ENCODE data around the gene UBE2S.
"Not testable (repeated sequence)": the region's sequence is repeated elsewhere in the genome, so short reads cannot be mapped to it uniquely, and the experiment has no call there.

UBE2S gene

GRCh38 chr19:55406091-55406825, 1.3 kb downstream of the UBE2S start:
- no peak for DNase-seq (ENCODE audit: low spot score)

DNA sequence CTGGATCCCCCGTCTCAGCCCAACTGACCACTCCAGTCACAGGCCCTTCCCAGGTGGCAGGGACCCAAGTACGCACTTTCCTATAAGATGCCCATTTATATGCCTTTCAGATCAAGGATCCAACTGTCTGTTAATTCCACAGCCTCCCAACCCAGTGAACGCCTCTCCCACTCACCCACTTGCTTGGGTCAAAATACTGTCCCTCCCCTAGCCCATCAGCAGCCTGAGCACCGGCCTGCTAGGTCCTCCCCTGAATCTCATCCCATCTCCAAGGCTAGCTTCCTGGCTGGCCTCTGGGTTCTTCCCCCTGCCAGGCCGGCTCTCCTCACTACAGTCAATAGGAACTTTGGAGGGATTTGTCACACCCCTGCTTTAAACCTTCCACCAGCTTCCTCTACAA, 1.9 kb downstream of the UBE2S start:
- no peak for DNase-seq (ENCODE audit: low spot score)

- no peak for DNase-seq (ENCODE audit: low spot score)
These were observed 5.1 kb downstream of the UBE2S start for GRCh38 chr19:55402509-55402908.

- DNase-seq (ENCODE audit: low spot score), result not testable (repeated sequence)
These were observed 6.2 kb downstream of the UBE2S start for GRCh38 chr19:55401390-55401789.

DNA sequence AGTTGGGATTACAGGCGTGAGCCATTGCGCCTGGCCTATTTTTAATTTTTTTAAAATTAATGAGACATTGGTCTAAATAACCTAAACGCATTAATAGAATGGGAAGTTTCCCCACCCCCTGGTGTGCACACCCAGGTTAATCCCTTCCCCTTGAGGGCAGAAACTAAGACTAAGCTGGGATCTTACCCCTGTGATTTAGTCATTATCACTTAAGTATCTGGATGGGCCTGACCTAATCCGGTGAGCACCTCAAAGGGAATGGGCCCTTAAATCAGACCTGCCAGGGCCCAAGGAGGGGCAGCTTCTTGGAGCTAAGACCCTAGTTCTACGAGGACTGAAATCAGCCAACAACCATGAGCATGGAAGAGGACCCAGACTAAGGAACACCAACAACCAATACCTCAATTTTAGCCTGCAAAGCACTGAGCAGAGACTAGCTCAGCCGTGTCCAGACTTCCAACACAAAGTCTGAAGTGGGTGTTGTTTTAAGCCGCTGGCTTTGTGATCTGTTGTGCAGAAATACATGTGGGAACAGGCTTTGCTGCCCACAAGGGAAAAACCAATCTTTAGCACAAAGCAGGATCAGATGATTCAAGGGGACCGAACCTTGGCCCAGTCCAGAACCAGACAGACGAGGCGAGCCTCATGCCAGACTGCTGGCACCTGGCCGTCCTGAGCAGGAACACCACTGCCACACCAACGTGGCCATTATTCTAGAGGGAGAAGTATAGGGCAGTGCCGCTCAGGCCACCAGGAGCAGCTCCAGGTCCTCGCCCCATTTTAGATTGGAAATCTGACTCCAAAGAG, 7.1 kb downstream of the UBE2S start:
- no peak for DNase-seq (ENCODE audit: low spot score)

GRCh38 chr19:55398200-55398925, 9.2 kb downstream of the UBE2S start:
- no peak for DNase-seq (ENCODE audit: low spot score)

GRCh38 chr19:55392820-55393761, 14.5 kb downstream of the UBE2S start:
- DNase-seq (ENCODE audit: low spot score), result no peak

DNA sequence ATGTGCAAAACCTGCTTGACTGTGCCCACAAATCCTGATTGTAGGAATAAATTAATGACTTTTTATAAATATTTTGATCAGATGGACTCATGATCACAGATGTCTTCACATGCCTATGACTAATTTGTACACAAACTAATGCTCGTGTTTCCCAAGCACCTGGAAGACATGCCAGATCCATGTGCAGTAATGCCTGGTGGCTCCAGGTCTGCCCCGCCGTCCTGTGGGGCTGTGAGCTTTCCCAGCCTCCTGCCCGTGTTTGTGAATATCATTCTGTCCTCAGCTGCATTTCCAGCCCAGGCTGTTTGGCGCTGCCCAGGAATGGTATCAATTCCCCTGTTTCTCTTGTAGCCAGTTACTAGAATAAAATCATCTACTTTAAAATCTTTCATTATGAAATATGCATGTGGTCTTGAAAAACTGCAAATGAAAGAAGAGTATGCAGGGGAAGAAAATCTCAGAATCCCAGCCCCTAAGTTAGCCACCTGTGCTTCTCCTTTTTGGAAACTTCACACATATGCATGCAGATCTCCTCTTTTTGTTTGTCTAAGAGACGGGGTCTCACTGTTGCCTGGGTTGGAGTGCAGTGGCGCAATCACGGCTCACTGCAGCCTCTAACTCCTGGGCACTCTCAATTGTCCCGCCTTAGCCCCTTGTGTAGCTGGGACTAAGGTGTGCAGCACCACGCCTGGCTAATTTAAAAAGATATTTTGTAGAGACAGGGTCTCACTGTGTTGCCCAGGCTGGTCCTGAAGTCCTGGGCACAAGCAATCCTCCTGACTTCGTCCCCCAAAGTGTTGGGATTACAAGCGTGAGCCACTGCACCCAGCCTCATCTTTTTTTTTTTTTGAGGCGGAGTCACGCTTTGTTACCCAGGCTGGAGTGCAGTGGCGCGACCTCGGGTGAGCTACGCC, 15.6 kb downstream of the UBE2S start:
- DNase-seq (ENCODE audit: low spot score), result no peak

GRCh38 chr19:55391191-55391670, 16.4 kb downstream of the UBE2S start:
- peak; percentile 43 for DNase-seq (ENCODE audit: low spot score)

- no peak for DNase-seq (ENCODE audit: low spot score)
These were observed 17.1 kb downstream of the UBE2S start for GRCh38 chr19:55390461-55390880.

DNA sequence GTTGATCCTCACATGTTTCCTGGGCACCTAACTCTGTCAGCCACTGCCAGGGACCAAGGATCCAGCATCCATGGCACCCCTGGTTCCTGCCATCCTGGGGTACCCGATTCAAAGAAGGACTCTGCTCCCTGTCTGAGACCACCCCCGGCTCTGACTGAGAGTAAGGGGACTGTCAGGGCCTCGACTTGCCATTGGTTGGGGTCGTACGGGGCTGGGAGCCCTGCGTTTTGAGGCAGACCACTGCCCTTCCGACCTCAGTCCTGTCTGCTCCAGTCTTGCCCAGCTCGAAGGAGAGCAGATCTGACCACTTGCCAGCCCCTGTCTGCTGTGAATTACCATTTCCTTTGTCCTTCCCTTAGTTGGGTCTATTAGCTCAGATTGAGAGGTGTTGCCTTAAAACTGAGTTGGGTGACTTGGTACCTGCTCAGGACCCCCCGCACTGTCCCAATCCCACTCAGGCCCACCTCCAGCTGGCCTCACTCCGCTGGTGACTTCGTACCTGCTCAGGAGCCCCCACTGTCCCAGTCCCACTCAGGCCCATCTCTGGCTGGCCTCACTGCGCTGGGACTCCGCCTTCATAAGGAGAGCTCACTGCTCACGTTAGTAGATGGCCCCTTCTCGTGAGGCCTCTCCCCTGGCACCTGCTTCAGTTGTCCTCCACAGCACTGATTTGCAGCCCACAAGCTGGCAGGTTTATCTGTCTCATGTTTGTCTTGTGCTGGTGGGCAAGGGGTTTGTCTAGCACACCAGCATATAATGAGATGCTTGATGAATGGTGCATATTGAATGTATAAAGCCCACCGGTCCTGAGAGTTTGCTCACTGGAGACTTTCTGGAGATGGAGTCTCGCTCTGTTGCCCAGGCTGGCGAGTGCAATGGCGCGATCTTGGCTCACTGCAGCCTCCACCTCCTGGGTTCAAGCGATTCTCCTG, 17.9 kb downstream of the UBE2S start:
- no peak for DNase-seq (ENCODE audit: low spot score)

DNA sequence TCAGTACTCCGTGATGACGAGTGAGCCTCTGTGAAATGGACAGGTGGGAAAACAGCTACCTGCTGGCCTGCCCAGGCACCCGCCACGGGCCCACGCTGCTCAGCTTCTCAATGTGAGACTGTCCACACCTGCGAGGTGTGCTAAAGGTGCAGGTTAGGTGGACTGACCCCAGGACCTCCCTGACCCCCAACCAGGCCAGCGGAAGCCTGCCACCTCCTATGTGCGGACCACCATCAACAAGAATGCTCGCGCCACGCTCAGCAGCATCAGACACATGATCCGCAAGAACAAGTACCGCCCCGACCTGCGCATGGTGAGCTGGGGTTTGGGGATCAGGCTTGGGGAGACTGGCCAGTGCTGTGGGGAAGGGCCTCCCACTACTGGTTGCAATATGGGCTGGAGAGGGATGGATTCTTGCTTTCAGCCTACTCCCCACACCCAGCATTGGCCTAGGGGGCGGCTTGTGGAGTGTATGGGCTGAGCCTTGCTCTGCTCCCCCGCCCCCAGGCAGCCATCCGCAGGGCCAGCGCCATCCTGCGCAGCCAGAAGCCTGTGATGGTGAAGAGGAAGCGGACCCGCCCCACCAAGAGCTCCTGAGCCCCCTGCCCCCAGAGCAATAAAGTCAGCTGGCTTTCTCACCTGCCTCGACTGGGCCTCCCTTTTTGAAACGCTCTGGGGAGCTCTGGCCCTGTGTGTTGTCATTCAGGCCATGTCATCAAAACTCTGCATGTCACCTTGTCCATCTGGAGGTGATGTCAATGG, 19.7 kb downstream of the UBE2S start:
- DNase-seq (ENCODE audit: low spot score), result no peak

- no peak for DNase-seq (ENCODE audit: low spot score)
These were observed 21.1 kb downstream of the UBE2S start for GRCh38 chr19:55386493-55386971.

- peak; percentile 99 for DNase-seq (ENCODE audit: low spot score)
These were observed 21.7 kb downstream of the UBE2S start, which contains the start of gene RPL28 for GRCh38 chr19:55385724-55386492. Gene RPL28 (plus strand): TSS chr19:55385932. CDS start chr19:55386358, 426 bp downstream.

DNA sequence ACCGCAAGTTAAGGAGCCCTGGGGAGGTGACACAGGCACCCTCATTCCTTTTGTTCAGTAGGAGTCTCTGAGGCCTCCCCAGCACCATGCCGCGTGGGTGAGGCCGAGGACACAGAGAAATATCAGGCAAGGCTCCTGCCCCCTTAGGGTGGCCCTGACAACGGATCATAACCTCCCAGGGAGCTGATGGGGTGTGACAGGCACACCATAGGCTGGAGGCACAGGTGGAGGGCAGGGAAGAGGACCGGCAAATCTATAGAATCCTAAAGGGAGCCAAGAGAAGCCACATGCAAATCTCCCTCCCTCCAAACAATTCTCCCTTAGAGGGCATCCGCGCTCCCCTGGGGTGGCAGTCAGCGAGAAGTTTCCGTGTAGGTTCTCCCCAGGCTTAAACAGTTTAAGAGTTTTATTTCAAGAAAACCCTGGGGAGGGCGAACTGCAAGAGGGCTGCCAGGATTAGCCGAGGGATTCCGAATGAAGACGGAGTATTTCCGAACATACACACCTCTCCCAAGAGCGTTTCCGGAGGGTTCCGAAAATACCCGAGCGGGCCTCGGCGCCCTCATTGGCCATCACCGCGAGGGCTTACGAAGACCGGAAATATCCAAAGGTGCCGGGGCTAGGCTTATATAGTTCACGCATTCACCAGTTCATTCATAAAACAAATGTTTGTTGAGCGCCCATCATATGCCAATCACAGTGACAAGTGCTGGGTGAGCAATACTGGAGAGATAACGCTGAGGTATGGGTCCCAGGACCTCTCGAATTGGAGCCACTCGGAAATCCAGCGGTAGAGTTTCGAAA, 22.5 kb downstream of the UBE2S start:
- peak; percentile 93 for DNase-seq (ENCODE audit: low spot score)

DNA sequence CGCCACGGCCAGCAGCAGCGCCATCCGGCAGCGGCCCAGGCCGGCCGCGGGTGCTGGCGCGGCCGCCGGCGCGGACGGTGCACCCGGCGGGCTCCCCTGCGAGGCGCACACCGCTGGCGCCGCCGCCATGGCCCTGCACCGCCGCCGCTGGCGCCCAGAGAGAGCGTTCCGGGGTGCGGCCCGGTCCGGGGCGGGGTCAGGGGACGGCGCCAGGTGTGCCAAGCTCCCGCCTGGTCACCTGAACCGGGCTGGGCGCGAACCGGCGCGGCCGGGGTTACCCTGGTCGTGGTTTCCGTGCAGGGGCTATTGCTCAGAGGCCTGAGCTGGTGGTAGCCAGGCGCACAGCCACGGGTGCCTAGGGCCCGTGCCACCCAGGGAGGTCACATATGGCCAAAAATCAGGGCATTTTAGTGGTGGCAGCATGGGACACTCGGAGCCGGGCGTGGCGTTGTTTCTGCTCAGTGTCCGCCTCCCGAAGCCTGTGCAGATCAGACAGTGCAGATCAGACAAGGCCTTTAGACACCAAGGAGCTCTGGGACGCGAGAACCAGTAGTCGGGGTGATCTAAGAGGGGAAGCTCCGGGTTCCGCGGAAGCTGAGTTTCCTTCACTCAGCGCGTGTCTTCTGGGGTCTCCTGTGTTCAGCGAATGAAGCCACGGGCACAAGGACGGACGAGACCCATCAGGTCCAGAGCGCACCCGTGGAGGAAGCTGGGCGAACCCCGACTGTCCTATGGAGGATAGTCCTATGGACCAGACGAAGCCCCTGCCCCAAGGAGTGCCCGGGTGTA, 23.3 kb downstream of the UBE2S start, which contains the start of gene TMEM238:
Gene TMEM238 (minus strand): TSS at position 162 of the 789 bp plus-strand sequence. CDS start 33 bp downstream, at position 129.
- DNase-seq (ENCODE audit: low spot score), result peak; percentile 31
